ENCODE results near the gene DOK5. TPM values are rescaled to one million over a fixed set of nuclear protein-coding genes. Genes with fewer than 3 reads are reported as not detected.

The DOK5 gene
- total and polyA plus RNA-seq, 2 of the 4 experiments (the other 2 are of a cell fraction) = 2.8 to 3.9 TPM

DNA sequence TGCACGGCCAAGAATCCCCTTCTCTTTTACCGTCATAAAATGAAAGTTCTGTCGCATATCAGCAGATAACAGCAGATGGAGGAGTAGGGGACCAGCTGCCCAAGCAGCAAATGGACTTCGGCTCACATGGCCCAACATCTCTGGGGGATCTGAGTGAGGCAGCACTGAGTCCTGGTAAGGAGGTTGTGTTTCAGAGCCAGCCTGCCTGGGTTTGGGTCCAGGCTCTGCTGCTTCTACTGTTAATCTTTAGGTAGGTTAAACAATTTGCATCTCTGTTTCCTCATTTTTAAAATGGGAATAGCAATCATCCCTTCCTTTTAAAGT lies 193.6 kb downstream of the DOK5 start:
- in situ Hi-C loops (cut with MboI; ENCODE audit: low sequenced_read_pairs) (no loop called here), dilution Hi-C loops (cut with HindIII; ENCODE audit: low sequenced_read_pairs, unreplicated experiment) (no loop called here), intact Hi-C loops (cut with micrococcal nuclease) (no loop called here)
- no peak overlapping the region for H3K4ac ChIP-seq (ENCODE audit: low read depth, low read length)
- H2AFZ ChIP-seq (replicated peaks; ENCODE audit: low read length, poor library complexity) = no peak overlapping the region
- no peak overlapping the region for H2BK15ac ChIP-seq (ENCODE audit: low read depth, low read length)
- TF ChIP-seq, protein P1, sequence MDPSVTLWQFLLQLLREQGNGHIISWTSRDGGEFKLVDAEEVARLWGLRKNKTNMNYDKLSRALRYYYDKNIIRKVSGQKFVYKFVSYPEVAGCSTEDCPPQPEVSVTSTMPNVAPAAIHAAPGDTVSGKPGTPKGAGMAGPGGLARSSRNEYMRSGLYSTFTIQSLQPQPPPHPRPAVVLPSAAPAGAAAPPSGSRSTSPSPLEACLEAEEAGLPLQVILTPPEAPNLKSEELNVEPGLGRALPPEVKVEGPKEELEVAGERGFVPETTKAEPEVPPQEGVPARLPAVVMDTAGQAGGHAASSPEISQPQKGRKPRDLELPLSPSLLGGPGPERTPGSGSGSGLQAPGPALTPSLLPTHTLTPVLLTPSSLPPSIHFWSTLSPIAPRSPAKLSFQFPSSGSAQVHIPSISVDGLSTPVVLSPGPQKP (IDR thresholded peaks at IDR 0.05; ENCODE audit: borderline replicate concordance, low read depth, low read length) = no peak
- TF ChIP-seq RCOR1 (IDR thresholded peaks at IDR 0.05; ENCODE audit: insufficient replicate concordance, low read length) (no peak), MAFK (IDR thresholded peaks at IDR 0.05; ENCODE audit: low read depth, low read length) (no peak), MXI1 (IDR thresholded peaks at IDR 0.05; ENCODE audit: borderline replicate concordance, low read depth, low read length) (no peak), FOS (IDR thresholded peaks at IDR 0.05; ENCODE audit: low read depth, low read length) (no peak), NFE2L2 (IDR thresholded peaks at IDR 0.05; ENCODE audit: low read depth, low read length) (no peak), MAZ (IDR thresholded peaks at IDR 0.05; ENCODE audit: borderline replicate concordance, low read depth, low read length) (no peak), RAD21 (IDR thresholded peaks at IDR 0.05; ENCODE audit: low read length) (no peak), CHD1 (IDR thresholded peaks at IDR 0.05; ENCODE audit: low read depth, low read length) (no peak), SMC3 (IDR thresholded peaks at IDR 0.05; ENCODE audit: low read depth, low read length) (no peak), POLR2A (IDR thresholded peaks at IDR 0.05; ENCODE audit: low read depth, low read length) (no peak), CEBPB (IDR thresholded peaks at IDR 0.05; ENCODE audit: low read depth, low read length) (no peak), RFX5 (IDR thresholded peaks at IDR 0.05; ENCODE audit: low read depth, low read length) (no peak)
- TF ChIP-seq, protein P2, sequence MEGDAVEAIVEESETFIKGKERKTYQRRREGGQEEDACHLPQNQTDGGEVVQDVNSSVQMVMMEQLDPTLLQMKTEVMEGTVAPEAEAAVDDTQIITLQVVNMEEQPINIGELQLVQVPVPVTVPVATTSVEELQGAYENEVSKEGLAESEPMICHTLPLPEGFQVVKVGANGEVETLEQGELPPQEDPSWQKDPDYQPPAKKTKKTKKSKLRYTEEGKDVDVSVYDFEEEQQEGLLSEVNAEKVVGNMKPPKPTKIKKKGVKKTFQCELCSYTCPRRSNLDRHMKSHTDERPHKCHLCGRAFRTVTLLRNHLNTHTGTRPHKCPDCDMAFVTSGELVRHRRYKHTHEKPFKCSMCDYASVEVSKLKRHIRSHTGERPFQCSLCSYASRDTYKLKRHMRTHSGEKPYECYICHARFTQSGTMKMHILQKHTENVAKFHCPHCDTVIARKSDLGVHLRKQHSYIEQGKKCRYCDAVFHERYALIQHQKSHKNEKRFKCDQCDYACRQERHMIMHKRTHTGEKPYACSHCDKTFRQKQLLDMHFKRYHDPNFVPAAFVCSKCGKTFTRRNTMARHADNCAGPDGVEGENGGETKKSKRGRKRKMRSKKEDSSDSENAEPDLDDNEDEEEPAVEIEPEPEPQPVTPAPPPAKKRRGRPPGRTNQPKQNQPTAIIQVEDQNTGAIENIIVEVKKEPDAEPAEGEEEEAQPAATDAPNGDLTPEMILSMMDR (conservative IDR thresholded peaks at IDR 0.05; ENCODE audit: low read depth, low read length) = no peak
- ATAC-seq (ENCODE audit: low read depth) (no peak), DNase-seq (no peak)
- H3K56ac ChIP-seq (ENCODE audit: extremely low read depth, insufficient read depth, low read length) = no peak overlapping the region
- no TSS peak for BruUV-seq (replicated peaks)
- H3K9me1 ChIP-seq (ENCODE audit: insufficient read depth, low read length) = no peaks in the 10 kb centered on the region
- no peaks in the 10 kb centered on the region for H3K27me3 ChIP-seq (ENCODE audit: control insufficient read depth, insufficient read depth, low read length)
- no peak overlapping the region for H3K4me2 ChIP-seq (ENCODE audit: low read depth, low read length)
- no peak overlapping the region for H4K91ac ChIP-seq (ENCODE audit: insufficient read depth, low read depth, low read length)
- CTCF ChIA-PET = no interaction called here
- H3K9me3 ChIP-seq (ENCODE audit: control insufficient read depth, insufficient read depth, low read length) = no peaks in the 10 kb centered on the region
- H4K8ac ChIP-seq (ENCODE audit: low read depth in 2 of 2, low read length in 2 of 2) = no peak overlapping the region
- H3K23ac ChIP-seq (ENCODE audit: low read depth, low read length) = no peak overlapping the region
- H3K9ac ChIP-seq (ENCODE audit: low read depth, low read length) = no peak overlapping the region
- H2BK20ac ChIP-seq (ENCODE audit: low read depth, low read length) = no peak overlapping the region
- no peaks in the 10 kb centered on the region for H3K4me1 ChIP-seq (ENCODE audit: control insufficient read depth, insufficient read depth, low read length)
- H3K4me3 ChIP-seq (ENCODE audit: insufficient read depth, low read depth, low read length) = no peak overlapping the region
- H3K79me1 ChIP-seq (ENCODE audit: low read depth in 1 of 2, low read length in 2 of 2) = no peaks in the 10 kb centered on the region
- H2AK9ac ChIP-seq (replicated peaks; ENCODE audit: low read depth, low read length, poor library complexity) = no peak overlapping the region
- POLR2A ChIA-PET (ENCODE audit: unreplicated experiment) = no interaction called here
- no CpG with 5 or more reads among the region's 4 CpGs for WGBS, 2 experiments (ENCODE audit: extremely low coverage in 2 of 2, insufficient read length in 1 of 2)
- no peak overlapping the region for H2BK5ac ChIP-seq (ENCODE audit: low read depth, low read length, poor library complexity, severe bottlenecking)
- H4K20me1 ChIP-seq (ENCODE audit: insufficient read depth, low read length) = no peaks in the 10 kb centered on the region
- no peak overlapping the region for H3K27ac ChIP-seq (ENCODE audit: insufficient read depth, low read length)
- no peak overlapping the region for H2AK5ac ChIP-seq (ENCODE audit: low read depth, low read length)
- H2BK120ac ChIP-seq (ENCODE audit: low read depth, low read length) = no peak overlapping the region
- no peak overlapping the region for H3K14ac ChIP-seq (replicated peaks; ENCODE audit: low read depth, low read length)
- no peak overlapping the region for H4K5ac ChIP-seq (ENCODE audit: low read depth, low read length)
- H3K18ac ChIP-seq (ENCODE audit: low read depth, low read length) = no peak overlapping the region
- no peaks in the 10 kb centered on the region for H3K36me3 ChIP-seq (ENCODE audit: control insufficient read depth, insufficient read depth, low read length)
